Right lobe of liver (tissue), 6 donors: ENCODE measurements around the gene JAKMIP1. TPM values are rescaled to one million over a fixed set of nuclear protein-coding genes. Genes with fewer than 3 reads are reported as not detected.
A peak's percentile ranks its signal among the peaks of the same experiment; 100 is the strongest.

Experiments
- ATAC-seq, 4 donors: fragments of 200-7000 bp; cut with Tn5 transposase; one replicate each; pipeline ENCODE4 v1.9.1; 2020; ENCODE audit warnings: mild to moderate bottlenecking in 4 of 4, moderate library complexity in 4 of 4
- DNase-seq, 3 donors: peaks; one replicate each; pipeline ENCODE4 v3.0.0-alpha.2; 2020
- H3K27ac ChIP-seq, 3 donors: fragments of 200-600 bp; one replicate each; pipeline ENCODE4 v1.8.0; 2022
- H3K27me3 ChIP-seq, 2 donors: fragments of 200-600 bp; one replicate each; pipeline ENCODE4 v1.8.0; 2022
- H3K36me3 ChIP-seq, 4 donors: fragments of 200-600 bp; sonication (generic) in 1 of 4; one replicate each; pipeline versions ENCODE4 v1.5.1 to v1.8.0; 2017 to 2022; ENCODE audit warnings: control low read depth in 1 of 4
- H3K4me1 ChIP-seq, 4 donors: fragments of 200-600 bp; sonication (generic) in 1 of 4; one replicate each; pipeline versions ENCODE4 v1.5.1 to v1.8.0; 2017 to 2022; ENCODE audit warnings: control low read depth in 1 of 4
- H3K4me3 ChIP-seq, 3 donors: fragments of 200-600 bp; one replicate each; pipeline ENCODE4 v1.8.0; 2022
- H3K9me3 ChIP-seq, 4 donors: fragments of 200-600 bp; sonication (generic) in 1 of 4; one replicate each; pipeline versions ENCODE4 v1.5.1 to v1.8.0; 2017 to 2022; ENCODE audit warnings: control low read depth in 1 of 4
- POLR2A ChIP-seq: fragments of 450-650 bp; IDR thresholded peaks from one replicate; pipeline ENCODE4 v1.6.1; 2017; ENCODE audit warnings: antibody characterized with exemption, mild to moderate bottlenecking
- WGBS: methylation state at CpG from one replicate; pipeline ENCODE4 v1.1.6; 2018; ENCODE audit warnings: low coverage, low lambda C conversion rate; ENCODE audit not compliant: insufficient coverage; ENCODE audit errors: missing lambda C conversion rate; 5-methylcytosine and 5-hydroxymethylcytosine counted together
- intact Hi-C, 2 donors: fragments of 100-400 bp; cut with DNase I; formaldehyde crosslinking; loops; one replicate each; pipeline versions ENCODE4 v1.11.2 to v1.14.1; 2022
- total RNA-seq, 6 experiments: library from RNA; depleted of rRNA in 2 of 6; stranded (reverse); fragments of >200 nt in 2 of 6; fragmentation: NEBNext Ultra II Directional in 3 of 6; extraction: Animal tissue kit (Norgen Biotek cat#: 25700) in 3 of 6; gene quantifications; one replicate each; pipeline versions ENCODE4 v1.1.0 to v1.2.4, GENCODE V29; 2016 to 2023
- TF ChIP-seq, protein P1 (sequence below), 4 donors: fragments of 200-600 bp in 3 of 4; fragments of 450-650 bp in 1 of 4; IDR thresholded peaks; one replicate each; pipeline versions ENCODE4 v1.5.1 to v1.8.0; 2016 to 2022; ENCODE audit warnings: antibody characterized with exemption in 4 of 4, mild to moderate bottlenecking in 2 of 4
- donor health status: DM: no; HTN: yes; CAD: no.
- donor health status: DM: no; HTN: no; CAD: no.
- donor health status: DM: no; HTN: no; CAD: no.
- donor health status: DM: no; HTN: yes; CAD: no.
- donor health status: DM: no; HTN: yes; CAD: no.

Gene JAKMIP1
- total RNA-seq, 6 experiments from 2014 or later = 0.12 TPM; not detected in 5

- DNase-seq (peak in 2 of 3 donors; percentile 11 to 13), ATAC-seq (no peak)
- Histone ChIP-seq H3K27me3 (peaks cover 0 to under 1% of the 10 kb centered on the region in 2 donors), H3K9me3 (no peaks in the 10 kb centered on the region), H3K36me3 (no peaks in the 10 kb centered on the region), H3K4me1 (no peaks in the 10 kb centered on the region), H3K4me3 (no peak overlapping the region), H3K27ac (no peak overlapping the region)
- intact Hi-C loops = no loop called here
- TF ChIP-seq, protein P1, sequence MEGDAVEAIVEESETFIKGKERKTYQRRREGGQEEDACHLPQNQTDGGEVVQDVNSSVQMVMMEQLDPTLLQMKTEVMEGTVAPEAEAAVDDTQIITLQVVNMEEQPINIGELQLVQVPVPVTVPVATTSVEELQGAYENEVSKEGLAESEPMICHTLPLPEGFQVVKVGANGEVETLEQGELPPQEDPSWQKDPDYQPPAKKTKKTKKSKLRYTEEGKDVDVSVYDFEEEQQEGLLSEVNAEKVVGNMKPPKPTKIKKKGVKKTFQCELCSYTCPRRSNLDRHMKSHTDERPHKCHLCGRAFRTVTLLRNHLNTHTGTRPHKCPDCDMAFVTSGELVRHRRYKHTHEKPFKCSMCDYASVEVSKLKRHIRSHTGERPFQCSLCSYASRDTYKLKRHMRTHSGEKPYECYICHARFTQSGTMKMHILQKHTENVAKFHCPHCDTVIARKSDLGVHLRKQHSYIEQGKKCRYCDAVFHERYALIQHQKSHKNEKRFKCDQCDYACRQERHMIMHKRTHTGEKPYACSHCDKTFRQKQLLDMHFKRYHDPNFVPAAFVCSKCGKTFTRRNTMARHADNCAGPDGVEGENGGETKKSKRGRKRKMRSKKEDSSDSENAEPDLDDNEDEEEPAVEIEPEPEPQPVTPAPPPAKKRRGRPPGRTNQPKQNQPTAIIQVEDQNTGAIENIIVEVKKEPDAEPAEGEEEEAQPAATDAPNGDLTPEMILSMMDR (IDR thresholded peaks at IDR 0.05) = no peak
- no peak for TF ChIP-seq POLR2A
- 70% methylated on average over 10 of the region's 12 CpGs for WGBS
These were observed 27.2 kb upstream of the JAKMIP1 start for GRCh38 chr4:6227412-6228157.

- no peak overlapping the region for H3K4me3 ChIP-seq
- intact Hi-C loops = no loop called here
- TF ChIP-seq, protein P1 (IDR thresholded peaks at IDR 0.05) = no peak
- no peak for TF ChIP-seq POLR2A
These were observed 26.2 kb upstream of the JAKMIP1 start for GRCh38 chr4:6226506-6226905.

GRCh38 chr4:6225469-6225868 lies 25.1 kb upstream of the JAKMIP1 start:
- intact Hi-C loops = no loop called here
- H3K4me1 ChIP-seq = peaks cover 0 to 4% (median 0%) of the 10 kb centered on the region in 4 donors
- 4% methylated on average over 5 of the region's 7 CpGs for WGBS
- ATAC-seq (no peak), DNase-seq (peak in 2 of 3 donors; percentile 31 to 38)
- H3K36me3 ChIP-seq = no peaks in the 10 kb centered on the region
- no peak overlapping the region for H3K27ac ChIP-seq
- H3K9me3 ChIP-seq = peaks cover 0 to 4% (median 0%) of the 10 kb centered on the region in 4 donors
- no peak for TF ChIP-seq POLR2A
- peaks cover 0 to 20% of the 10 kb centered on the region in 2 donors for H3K27me3 ChIP-seq
- no peak overlapping the region for H3K4me3 ChIP-seq

More at GRCh38 chr4:6226506-6226905, 26.2 kb upstream of the JAKMIP1 start:
- ATAC-seq (no peak), DNase-seq (peak in 1 of 3 donors; percentile 18)
- Histone ChIP-seq H3K27me3 (peaks cover 0 to 12% of the 10 kb centered on the region in 2 donors), H3K9me3 (peaks cover 0 to 4% (median 0%) of the 10 kb centered on the region in 4 donors), H3K36me3 (no peaks in the 10 kb centered on the region), H3K4me1 (peaks cover 0 to 4% (median 0%) of the 10 kb centered on the region in 4 donors), H3K27ac (no peak overlapping the region)
- WGBS = 47% methylated on average over 2 of the region's 7 CpGs

GRCh38 chr4:6224735-6225134 lies 24.4 kb upstream of the JAKMIP1 start:
- WGBS = 63% methylated on average over 3 of the region's 3 CpGs
- peak in 1 of 3 donors; percentile 2 for DNase-seq
- intact Hi-C loops = no loop called here
- no peak for ATAC-seq
- Histone ChIP-seq H3K4me1 (peaks cover 0 to 4% (median 0%) of the 10 kb centered on the region in 4 donors), H3K27ac (no peak overlapping the region), H3K9me3 (peaks cover 0 to 4% (median 0%) of the 10 kb centered on the region in 4 donors), H3K4me3 (no peak overlapping the region), H3K36me3 (no peaks in the 10 kb centered on the region), H3K27me3 (peaks cover 0 to 23% of the 10 kb centered on the region in 2 donors)
- TF ChIP-seq, protein P1 (IDR thresholded peaks at IDR 0.05) = no peak
- TF ChIP-seq POLR2A = no peak

DNA sequence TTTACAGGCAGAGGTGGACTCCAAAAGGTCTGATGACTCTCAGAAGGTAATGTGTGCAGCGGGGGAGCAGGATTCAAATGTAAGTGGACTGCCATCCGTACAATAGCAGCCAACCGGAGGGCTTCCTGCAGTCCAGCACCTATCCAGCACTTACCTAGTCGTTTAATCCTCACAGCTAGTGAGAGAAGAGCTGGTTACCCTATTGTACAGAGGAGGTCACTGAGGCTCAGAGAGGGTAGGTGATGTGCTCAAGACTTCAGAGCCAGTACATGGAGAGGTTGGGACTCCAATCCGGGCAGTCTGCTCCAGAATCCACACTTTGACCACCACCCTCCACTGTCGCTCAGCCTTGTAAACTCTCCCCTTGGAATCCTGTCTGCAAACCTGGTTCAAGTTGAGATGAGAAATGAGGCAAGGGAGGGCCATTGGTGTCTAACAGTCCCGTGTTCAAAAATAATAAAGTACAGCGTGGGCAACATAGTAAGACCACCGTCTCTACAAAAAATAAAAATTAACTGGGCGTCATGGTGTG lies 22.5 kb upstream of the JAKMIP1 start:
- ATAC-seq = no peak
- intact Hi-C loops = no loop called here
- WGBS = 54% methylated on average over 7 of the region's 10 CpGs

More for the DNA sequence above, 22.5 kb upstream of the JAKMIP1 start:
- Histone ChIP-seq H3K27ac (no peak overlapping the region), H3K4me3 (no peak overlapping the region), H3K36me3 (no peaks in the 10 kb centered on the region), H3K4me1 (peaks cover 0 to 4% (median 0%) of the 10 kb centered on the region in 4 donors), H3K27me3 (peaks cover 0 to 23% of the 10 kb centered on the region in 2 donors), H3K9me3 (peaks cover 0 to 4% (median 0%) of the 10 kb centered on the region in 4 donors)
- TF ChIP-seq, protein P1 (IDR thresholded peaks at IDR 0.05) = no peak
- TF ChIP-seq POLR2A = no peak
- peak in 1 of 3 donors; percentile 17 for DNase-seq
